ENCODE measurements around the gene TEC. TPM values are rescaled to one million over a fixed set of nuclear protein-coding genes. Genes with fewer than 3 reads are reported as not detected.

Gene TEC
- total and polyA plus RNA-seq, 3 donors from 2014 or later: 3.5 to 10.8 (median 9.2) TPM

DNA sequence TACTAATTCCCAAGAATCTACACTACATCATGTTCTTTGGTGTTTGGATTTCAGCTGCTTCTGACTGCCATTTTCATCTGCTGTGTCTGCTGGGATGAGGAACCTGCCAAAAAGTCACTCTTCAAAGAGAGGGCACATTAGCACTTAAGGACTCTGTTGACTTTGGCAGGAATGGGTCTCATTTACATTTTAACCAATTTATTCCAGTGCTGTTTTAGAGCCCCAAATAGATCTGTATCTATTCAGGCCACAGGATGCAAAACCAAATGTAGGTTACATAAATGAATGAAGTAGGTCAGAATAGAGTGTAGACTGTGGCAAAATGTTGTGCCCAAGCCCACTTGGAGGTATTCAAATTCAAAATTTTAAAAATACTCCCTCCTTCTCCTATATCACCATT is 150.0 kb downstream of the TEC start:
- no peaks in the 10 kb centered on the region for H3K4me1 ChIP-seq
- TF ChIP-seq CTCF (IDR thresholded peaks at IDR 0.05): no peak
- no peak for TF ChIP-seq POLR2A (IDR thresholded peaks at IDR 0.05)
- H3K36me3 ChIP-seq (ENCODE audit: low read depth, missing control alignments): no peaks in the 10 kb centered on the region
- DNase-seq: no peak
- no peak overlapping the region for H3K4me3 ChIP-seq
- H3K27me3 ChIP-seq: no peaks in the 10 kb centered on the region
- H3K27ac ChIP-seq: no peak overlapping the region
- intact Hi-C loops (cut with DNase I; ENCODE audit: low total_unique reads): no loop called here
- no peaks in the 10 kb centered on the region for H3K9me3 ChIP-seq

DNA sequence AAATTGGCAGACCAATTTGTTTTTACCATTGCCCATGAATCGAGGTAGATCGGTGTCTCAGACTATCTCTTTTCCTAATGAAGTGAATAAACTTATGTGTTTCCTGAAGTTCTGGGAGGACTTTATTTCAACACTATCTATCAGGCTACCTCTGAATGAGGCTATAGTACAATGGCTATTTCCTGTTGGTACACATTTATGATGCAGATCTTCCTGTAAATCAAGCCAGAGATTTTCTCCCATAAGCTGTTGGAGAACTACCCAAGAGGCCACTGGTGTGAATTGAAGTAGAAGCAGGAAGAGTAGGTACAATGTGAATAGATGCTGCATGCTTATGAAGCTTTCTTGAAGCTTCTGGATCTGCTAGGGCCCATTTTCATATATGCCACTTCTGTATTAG is 151.6 kb downstream of the TEC start:
- H3K9me3 ChIP-seq: no peaks in the 10 kb centered on the region
- no peak overlapping the region for H3K4me3 ChIP-seq
- H3K27me3 ChIP-seq: no peaks in the 10 kb centered on the region
- H3K4me1 ChIP-seq: no peaks in the 10 kb centered on the region
- H3K36me3 ChIP-seq (ENCODE audit: low read depth, missing control alignments): no peaks in the 10 kb centered on the region
- DNase-seq: no peak
- TF ChIP-seq POLR2A (IDR thresholded peaks at IDR 0.05): no peak
- TF ChIP-seq CTCF (IDR thresholded peaks at IDR 0.05): no peak
- no peak overlapping the region for H3K27ac ChIP-seq
- WGBS, 2 donors: 96 to 98% methylated on average over 2 of the region's 2 CpGs
- intact Hi-C loops (cut with DNase I; ENCODE audit: low total_unique reads): no loop called here

DNA sequence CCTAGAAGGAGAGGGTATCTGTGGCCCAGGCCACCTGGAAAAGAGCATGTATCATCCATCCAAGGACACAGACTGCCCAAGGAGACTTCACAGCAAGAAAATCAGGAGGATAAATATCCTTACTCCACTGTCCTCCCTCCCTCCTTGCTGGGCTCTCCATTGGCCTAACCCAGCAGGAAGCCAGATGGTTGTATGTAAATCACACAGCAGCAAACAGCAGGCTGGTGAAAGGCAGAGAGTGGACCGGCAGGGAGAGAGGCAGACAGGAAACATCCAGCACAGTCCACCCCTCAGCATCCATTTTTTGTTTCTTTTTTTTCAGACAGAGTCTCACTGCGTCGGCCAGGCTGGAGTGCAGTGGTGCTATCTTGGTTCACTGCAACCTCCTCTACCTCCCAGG is 153.1 kb downstream of the TEC start:
- Histone ChIP-seq H3K27me3 (no peaks in the 10 kb centered on the region), H3K4me1 (no peaks in the 10 kb centered on the region), H3K9me3 (no peaks in the 10 kb centered on the region), H3K36me3 (ENCODE audit: low read depth, missing control alignments) (no peaks in the 10 kb centered on the region), H3K4me3 (no peak overlapping the region), H3K27ac (no peak overlapping the region)
- TF ChIP-seq POLR2A (IDR thresholded peaks at IDR 0.05): no peak
- TF ChIP-seq CTCF (IDR thresholded peaks at IDR 0.05): no peak
- no peak for DNase-seq
- intact Hi-C loops (cut with DNase I; ENCODE audit: low total_unique reads): no loop called here
- WGBS, 2 donors: 64 to 83% methylated on average over 3 of the region's 3 CpGs

GRCh38 chr4:48114412-48114811 is 155.2 kb downstream of the TEC start:
- Histone ChIP-seq H3K9me3 (no peaks in the 10 kb centered on the region), H3K27ac (no peak overlapping the region), H3K4me3 (no peak overlapping the region), H3K4me1 (no peaks in the 10 kb centered on the region), H3K27me3 (no peaks in the 10 kb centered on the region), H3K36me3 (ENCODE audit: low read depth, missing control alignments) (no peaks in the 10 kb centered on the region)
- intact Hi-C loops (cut with DNase I; ENCODE audit: low total_unique reads): no loop called here
- DNase-seq: no peak
- WGBS, 2 donors: 91 to 94% methylated on average over 6 of the region's 6 CpGs
- TF ChIP-seq CTCF (IDR thresholded peaks at IDR 0.05): no peak

DNA sequence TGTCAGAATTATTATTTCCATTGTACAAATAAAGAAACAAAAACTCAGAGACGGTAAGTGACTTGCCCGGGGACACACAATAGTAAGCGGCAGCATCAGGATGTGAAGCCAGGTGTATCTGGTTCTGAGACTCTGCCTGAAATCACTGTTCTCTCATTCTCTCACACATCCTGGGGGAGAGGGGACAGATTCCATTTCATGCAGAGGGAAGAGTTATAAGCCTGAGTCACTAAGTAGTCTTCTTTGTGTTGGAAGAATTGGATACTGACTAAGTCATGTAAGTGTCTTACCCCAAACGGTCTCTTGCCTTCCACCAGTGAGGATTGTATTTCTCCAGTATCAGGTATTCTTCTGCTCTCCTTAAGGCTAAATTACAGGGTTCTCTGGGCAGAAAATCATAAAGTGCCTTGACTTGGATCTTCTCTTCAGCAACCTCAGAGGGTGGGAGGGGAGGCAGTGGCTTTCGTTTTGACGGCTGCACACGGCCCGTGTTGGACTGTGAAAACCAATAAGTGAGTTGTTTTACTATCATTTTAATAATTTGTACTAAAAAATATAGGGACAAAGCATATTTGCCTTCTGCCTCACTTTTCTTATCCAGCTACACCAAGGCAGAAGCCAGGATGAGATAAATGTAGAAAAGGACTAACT is 157.5 kb downstream of the TEC start:
- H3K4me1 ChIP-seq: no peaks in the 10 kb centered on the region
- 80 to 90% methylated on average over 8 of the region's 8 CpGs for WGBS, 2 donors
- no peak overlapping the region for H3K27ac ChIP-seq
- no peak for DNase-seq
- H3K27me3 ChIP-seq: no peaks in the 10 kb centered on the region
- H3K9me3 ChIP-seq: no peaks in the 10 kb centered on the region
- TF ChIP-seq CTCF (IDR thresholded peaks at IDR 0.05) (no peak), POLR2A (IDR thresholded peaks at IDR 0.05) (no peak)
- no peak overlapping the region for H3K4me3 ChIP-seq
- no peaks in the 10 kb centered on the region for H3K36me3 ChIP-seq (ENCODE audit: low read depth, missing control alignments)
- intact Hi-C loops (cut with DNase I; ENCODE audit: low total_unique reads): no loop called here

Measured in testis (tissue), 3 donors.